GM19372 (cell line): ENCODE measurements around the gene MMEL1.
"Not testable (repeated sequence)": the region's sequence is repeated elsewhere in the genome, so short reads cannot be mapped to it uniquely, and the experiment has no call there.

Experiments used
- ATAC-seq: cut with Tn5 transposase; IDR thresholded peaks from one replicate; pipeline ENCODE4 v1.9.1; 2021; ENCODE audit warnings: mild to moderate bottlenecking, low read depth, moderate library complexity; ENCODE audit not compliant: unreplicated experiment

Gene MMEL1

GRCh38 chr1:2582391-2582790 is 50.4 kb downstream of the MMEL1 start:
- ATAC-seq = no peak

GRCh38 chr1:2580691-2581090 is 52.1 kb downstream of the MMEL1 start:
- no peak for ATAC-seq

GRCh38 chr1:2578758-2579118 is 54.1 kb downstream of the MMEL1 start:
- no peak for ATAC-seq

GRCh38 chr1:2577565-2578075 is 55.2 kb downstream of the MMEL1 start:
- peak; percentile 38 for ATAC-seq

- ATAC-seq = no peak
These were observed 56.8 kb downstream of the MMEL1 start for GRCh38 chr1:2575801-2576663.

- no peak for ATAC-seq
These were observed 58.5 kb downstream of the MMEL1 start for GRCh38 chr1:2574350-2574749.

GRCh38 chr1:2573250-2573920 is 59.4 kb downstream of the MMEL1 start:
- ATAC-seq = no peak

- ATAC-seq = no peak
These were observed 61.5 kb downstream of the MMEL1 start for GRCh38 chr1:2571348-2571747.

GRCh38 chr1:2570332-2570731 is 62.5 kb downstream of the MMEL1 start:
- no peak for ATAC-seq

GRCh38 chr1:2569703-2570102 is 63.1 kb downstream of the MMEL1 start:
- ATAC-seq = not testable (repeated sequence)

GRCh38 chr1:2569060-2569459 is 63.8 kb downstream of the MMEL1 start:
- no peak for ATAC-seq

GRCh38 chr1:2568187-2568816 is 64.5 kb downstream of the MMEL1 start:
- ATAC-seq = not testable (repeated sequence)

GRCh38 chr1:2567083-2567679 is 65.6 kb downstream of the MMEL1 start:
- no peak for ATAC-seq

GRCh38 chr1:2566101-2567045 is 66.4 kb downstream of the MMEL1 start:
- no peak for ATAC-seq

- ATAC-seq = no peak
These were observed 67.9 kb downstream of the MMEL1 start for GRCh38 chr1:2564815-2565374.

- ATAC-seq = no peak
These were observed 68.6 kb downstream of the MMEL1 start for GRCh38 chr1:2564006-2564814.

- no peak for ATAC-seq
These were observed 69.6 kb downstream of the MMEL1 start for GRCh38 chr1:2563205-2563604.
